ENCODE results near the gene FGF14.

FGF14 gene

DNA sequence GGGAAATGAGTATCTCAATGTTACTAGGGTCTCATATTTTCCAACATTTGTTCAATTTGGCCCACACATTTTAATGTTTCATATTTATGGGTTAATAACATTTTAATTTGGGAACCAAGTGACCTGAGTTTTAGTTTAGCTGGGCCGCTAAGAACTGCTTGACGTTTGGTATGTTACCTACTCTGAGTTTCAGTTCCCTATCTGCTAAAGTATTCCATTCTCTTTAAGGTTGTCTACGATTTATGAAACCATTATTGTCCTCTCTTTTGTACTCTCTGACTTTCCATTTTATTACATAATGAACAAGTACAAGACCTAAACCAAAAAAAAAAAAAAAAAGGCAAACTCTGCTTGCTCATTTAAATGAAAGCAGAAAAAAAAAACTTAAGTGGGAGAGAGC lies 89.9 kb downstream of the FGF14 start:
- no peak for DNase-seq (ENCODE audit: low read depth in 1 of 2, low spot score in 1 of 2)

DNA sequence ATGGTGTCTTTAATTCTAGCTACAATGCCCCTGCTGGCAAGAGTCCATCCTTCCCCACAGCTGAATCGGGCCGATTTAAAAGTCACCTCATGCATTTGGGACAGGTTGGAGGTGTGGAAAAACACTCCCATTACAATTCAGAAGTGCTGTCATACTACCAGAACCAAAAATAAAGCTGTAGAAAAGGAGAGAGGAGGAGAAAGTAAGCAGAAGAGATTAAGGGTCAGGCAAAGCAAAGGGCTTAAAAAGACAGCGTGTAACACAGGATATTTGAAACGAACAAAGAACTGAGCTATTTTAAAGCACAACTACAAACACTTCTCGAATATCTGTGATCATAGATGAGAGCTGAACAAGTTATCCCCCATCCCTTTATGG lies 90.4 kb downstream of the FGF14 start:
- no peak for DNase-seq (ENCODE audit: low read depth in 1 of 2, low spot score in 1 of 2)

DNA sequence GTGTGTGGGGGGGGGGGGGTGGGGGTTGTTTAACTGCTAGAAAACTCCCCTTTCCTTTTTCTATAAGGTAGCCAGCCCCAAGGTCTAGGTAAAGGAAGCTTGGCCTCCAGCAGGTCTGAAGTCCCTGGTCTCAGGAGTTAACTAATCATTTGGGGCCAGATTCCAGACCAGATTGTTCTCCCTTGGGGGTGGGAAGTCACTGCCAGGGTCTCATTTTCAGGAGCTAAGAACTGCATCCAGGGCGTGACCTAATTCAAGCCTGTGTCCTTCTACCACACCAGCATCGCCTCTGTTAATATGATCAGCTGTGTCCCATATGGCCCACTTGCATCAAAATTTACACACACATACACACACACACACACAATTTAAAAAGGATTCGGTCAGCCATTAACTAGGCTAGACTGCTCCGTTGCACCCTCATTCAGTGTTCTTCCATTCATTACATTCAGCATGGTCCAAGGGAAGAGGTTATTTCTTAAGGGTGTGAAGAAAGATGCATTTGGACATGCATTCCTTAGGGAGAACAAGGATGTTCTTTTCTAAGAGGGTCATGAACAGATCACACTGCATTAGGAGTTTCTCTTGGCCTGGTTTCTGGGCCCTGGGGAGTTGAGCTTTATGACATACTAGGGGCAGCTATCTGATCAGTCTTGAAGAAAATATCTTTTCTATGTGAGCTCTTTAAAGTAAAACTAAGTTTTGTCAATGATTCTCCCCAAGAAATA lies 91.0 kb downstream of the FGF14 start:
- DNase-seq (ENCODE audit: low read depth in 1 of 2, low spot score in 1 of 2), result no peak

DNA sequence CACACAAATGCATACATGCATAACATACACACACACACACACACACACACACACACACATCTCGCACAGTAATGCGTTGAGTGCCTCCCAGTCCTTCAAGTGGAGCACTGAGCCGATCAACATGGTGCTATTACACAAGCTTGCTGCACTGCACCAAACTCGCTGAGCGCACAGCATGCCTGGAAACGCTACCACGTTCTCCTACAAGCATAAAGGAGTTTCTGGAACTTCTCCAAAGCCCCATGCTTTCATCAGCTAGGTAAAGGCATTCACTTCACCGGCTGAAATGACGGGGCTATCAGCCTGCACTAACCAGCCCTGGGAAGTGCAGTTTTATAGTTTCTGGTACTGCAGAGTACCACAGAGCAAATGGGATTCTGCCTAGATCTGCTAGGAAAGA lies 92.7 kb downstream of the FGF14 start:
- no peak for DNase-seq (ENCODE audit: low read depth in 1 of 2, low spot score in 1 of 2)

DNA sequence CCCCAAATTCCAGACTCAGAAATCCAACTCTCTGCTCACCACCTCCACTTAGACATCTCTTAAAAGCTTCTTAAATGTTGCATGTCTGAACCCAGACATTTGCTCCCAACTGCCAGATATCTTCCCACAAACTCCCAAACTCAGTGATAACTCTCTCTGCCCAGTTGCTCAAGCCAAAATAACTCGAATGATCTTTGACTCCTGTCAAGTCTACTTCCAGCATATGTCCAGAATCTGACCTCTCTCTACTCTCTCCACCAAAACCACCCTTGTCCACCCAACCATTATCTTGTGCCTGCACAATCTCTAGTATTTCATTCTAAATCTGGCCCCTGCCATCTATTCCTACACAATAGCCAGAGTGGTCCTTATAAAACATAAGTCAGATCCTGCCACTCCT lies 99.3 kb downstream of the FGF14 start:
- DNase-seq (ENCODE audit: low read depth in 1 of 2, low spot score in 1 of 2), result no peak

DNA sequence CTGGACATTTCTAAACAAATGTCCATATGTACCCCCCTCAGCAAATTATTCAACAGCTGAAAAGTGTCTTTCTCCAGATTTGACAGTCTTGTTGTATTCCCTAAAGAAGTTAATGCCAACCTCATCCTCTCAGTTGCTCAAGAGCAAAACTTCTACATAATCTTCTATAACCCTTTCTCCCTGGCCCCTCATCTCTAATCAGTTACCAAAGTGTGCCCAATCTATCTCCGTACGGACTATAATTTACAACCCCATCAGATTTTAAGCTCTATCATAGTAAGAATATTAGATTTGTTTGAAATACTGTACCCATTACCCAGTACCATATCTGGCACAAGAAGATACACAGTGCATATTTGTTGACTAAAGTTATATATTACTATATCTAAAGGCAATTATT lies 101.5 kb downstream of the FGF14 start:
- DNase-seq (ENCODE audit: low read depth in 1 of 2, low spot score in 1 of 2), result no peak

DNA sequence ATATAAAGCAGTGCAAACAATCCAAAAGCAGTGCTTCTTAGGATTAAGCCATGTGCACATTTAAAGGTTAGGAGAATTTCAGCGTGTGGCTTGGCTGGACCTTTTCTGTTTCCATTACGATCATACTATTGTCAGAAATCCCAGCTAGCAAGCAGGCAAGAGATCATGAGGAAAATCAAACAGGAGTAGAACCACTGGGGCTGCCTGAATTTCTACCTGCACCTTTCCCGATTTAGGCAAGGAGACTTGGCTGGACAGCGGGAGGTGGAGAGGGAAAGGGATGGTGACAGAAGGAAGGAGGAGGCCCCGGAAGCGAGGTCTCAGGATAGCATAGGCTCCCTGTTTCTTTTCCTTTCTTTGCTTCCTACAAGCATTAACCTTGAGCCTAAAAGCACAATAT lies 102.5 kb downstream of the FGF14 start:
- DNase-seq (ENCODE audit: low read depth in 1 of 2, low spot score in 1 of 2), result no peak

DNA sequence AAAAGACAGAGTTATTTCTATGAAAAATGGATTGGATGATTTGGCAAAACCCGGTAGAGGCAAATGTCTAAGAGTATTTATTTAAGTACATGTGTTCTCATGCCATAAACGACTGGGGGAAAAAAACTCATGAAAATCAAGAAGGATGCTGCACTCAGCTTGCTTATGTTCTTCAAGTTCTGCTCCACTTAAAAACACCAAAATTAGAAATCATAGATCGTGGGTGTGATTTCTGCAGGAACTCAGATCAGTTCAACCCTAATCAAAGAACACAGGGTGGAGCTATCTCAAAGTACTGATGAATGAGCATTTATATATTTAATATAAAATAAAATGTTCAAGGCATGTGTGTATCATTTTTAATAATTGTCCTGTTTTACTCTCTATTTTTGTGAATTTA lies 103.8 kb downstream of the FGF14 start:
- DNase-seq (ENCODE audit: low read depth in 1 of 2, low spot score in 1 of 2), result no peak

DNA sequence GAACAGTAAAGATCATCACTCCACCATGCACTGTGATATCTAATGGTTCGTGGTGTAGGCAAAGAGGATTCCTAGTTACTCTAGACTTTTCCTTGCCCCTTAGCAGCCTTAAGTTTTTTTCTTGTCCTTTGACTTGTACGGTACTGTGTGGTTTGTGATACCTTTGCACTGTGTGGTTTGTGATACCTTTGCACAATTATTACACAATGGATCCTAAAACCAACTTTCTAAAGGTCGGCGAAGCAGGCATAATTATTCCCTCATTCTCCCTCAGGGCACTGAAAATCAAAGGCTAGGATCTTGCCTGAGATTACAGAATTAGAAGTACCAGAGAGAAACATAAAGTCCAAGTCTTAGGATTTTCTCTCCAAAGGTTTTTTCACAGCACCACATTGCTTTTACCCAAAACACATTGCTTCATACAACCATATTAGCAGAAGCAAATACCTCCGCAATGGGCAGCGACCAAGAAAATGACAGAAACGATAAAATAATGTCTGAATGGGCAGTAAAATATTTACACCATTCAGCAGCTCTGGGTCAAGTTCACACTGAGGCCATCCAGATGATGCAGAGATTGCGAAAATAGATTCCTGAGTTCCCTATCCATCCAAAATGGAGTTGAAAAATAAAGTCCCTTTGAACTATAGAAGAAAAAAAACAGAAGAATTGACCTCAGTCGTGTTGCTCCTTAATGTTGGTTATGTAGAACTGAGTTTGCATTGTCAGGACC lies 106.4 kb downstream of the FGF14 start:
- DNase-seq (ENCODE audit: low read depth in 1 of 2, low spot score in 1 of 2), result no peak

DNA sequence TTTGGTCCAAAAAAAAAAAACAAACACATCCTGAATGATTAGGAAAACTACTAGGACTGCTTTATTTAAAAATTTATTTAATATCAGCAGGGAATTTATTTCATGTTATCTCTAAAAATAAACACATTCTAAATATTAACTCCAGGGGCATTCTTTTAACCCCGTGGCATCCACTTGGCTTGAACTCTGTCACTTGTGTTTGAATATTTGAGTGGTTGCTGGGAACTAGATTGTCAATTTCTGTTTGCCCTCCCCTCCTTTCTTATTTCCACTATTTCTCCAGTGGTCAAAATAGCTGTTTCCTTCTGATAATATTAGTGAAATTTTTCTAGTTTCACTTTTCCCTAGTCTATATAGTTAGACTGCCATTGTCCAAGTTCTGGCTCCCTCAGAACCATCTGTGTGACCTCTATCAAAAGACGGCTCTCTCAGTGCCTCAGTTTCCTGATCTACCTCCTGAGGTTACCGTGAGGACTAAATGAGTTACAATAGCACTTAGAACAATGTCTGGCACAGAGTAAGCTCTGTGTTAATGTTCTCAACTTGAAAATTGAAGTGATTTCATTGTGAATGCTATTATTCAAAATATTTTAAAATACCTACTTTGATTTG lies 107.3 kb downstream of the FGF14 start:
- DNase-seq (ENCODE audit: low read depth in 1 of 2, low spot score in 1 of 2), result no peak

DNA sequence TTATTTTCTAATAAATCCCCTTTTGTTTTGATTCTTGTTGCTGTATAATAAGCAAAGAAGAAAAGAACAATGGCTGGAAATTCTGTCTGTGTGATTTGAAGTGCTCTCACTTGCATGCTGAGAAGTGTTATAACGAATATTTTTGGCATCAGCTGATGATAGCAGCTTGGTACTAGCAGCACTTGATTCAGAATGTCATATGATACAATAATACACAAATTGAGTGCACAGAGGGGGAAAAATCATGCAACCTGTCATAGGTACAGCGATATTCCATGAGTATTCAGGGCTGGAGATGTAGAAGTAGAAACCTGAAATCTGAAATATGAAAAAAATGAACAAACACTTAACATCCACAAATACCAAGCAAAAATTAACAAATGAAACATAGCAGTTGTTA lies 108.1 kb downstream of the FGF14 start:
- no peak for DNase-seq (ENCODE audit: low read depth in 1 of 2, low spot score in 1 of 2)

DNA sequence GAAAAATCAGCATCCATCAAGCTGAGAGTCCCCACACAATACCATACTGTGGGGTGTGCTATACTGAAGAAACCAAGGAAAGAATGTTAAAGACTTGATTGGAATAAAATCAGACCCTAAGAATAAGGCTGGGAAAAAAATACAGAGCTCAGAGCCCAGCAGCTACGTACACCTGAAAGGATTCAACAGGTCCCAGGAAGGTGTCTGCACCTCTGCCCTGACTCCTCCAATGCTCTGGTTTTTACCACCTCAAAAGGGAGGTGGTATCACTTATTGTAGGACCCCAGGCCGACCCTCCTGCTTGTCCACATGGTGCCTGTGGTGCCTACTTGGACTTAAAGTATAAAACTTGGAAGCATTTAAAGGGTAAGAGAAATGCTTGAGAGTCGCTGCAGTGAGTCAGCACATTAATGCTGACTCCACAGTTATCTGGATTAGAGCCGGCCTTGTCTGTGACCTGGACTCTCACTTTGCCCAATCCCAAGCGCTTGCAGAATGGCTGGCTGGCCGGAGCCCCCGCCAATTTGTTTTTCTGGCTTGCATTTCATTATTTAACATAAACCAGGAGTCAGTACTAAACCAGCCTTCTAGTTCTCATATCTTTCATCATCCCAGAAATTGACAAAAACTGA lies 110.1 kb downstream of the FGF14 start:
- no peak for DNase-seq (ENCODE audit: low read depth in 1 of 2, low spot score in 1 of 2)

DNA sequence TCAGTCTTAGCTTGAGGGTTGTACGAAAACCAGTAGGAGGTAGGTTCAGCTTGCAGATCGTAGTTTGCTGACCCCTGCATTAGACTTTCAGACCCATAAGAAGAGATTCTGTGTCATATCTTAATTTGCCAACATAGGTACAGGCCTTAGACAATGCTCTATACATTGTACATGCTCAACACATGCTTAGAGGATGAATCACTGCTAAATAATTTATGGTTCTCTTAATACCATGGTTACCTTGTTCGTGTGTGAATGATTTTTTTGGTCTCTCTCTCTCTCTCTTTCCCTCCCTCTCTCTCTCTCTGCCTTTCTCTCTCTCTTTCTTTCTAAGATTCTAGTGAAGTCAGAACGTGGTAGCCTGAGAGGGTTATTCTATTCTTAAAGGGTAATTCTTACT lies 112.2 kb downstream of the FGF14 start:
- DNase-seq (ENCODE audit: low read depth in 1 of 2, low spot score in 1 of 2), result no peak

DNA sequence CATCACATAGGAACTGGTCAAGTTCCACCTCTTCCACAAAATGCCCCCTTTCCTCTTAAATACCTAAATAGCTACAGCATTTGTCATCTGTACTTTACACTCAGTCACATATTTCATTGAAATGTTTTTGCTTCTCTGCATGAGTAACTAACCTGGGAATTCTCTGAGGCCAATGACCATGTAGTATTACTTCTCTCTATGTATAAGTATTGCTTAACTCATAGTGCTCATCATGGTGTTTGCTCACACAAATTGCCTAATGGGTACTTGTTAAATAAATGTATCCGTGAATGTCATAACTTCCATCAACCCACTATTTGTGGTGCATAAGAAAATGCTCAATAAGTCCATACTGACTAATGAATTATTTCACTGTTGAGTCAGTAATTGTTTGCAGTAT lies 115.5 kb downstream of the FGF14 start:
- DNase-seq (ENCODE audit: low read depth in 1 of 2, low spot score in 1 of 2), result no peak

DNA sequence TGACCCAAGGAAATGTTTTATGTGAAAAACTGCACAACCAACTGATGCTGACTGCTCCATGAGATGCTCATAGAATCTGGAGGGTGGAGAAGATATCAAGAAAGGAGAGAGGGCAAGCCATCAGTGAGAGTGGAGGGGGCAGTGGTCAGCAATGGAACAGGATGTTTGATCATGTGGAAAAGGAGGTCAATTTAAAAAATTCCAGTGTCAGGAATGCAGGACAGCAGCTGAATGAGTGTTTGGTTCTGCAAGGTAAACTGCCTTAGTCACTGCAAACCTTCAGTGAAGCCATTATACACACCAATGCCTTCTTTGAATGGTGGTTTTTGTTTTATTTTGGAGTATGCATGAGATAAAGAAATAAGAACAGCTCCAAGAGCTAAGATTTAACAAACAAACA lies 121.5 kb downstream of the FGF14 start:
- DNase-seq (ENCODE audit: low read depth in 1 of 2, low spot score in 1 of 2), result no peak

DNA sequence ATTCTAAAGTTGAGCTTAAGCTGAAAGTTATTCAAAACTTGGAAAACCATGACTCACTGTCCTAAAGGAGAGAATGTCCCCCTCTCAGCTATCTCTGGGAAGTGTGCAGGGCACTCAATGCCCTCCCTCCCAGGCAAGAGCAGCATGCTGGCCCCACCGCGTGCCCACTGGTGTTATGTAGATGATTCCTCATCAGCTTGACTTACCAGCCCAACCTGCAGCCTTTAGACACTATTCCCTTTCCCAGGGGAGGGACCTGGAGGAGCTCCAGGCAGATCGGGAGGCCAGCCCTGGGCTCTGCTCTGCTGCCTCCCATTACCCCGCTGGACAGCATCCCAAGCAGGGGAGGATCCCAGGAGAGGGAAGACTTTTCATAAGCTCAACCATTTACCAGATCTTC lies 124.6 kb downstream of the FGF14 start:
- no peak for DNase-seq (ENCODE audit: low read depth in 1 of 2, low spot score in 1 of 2)

DNA sequence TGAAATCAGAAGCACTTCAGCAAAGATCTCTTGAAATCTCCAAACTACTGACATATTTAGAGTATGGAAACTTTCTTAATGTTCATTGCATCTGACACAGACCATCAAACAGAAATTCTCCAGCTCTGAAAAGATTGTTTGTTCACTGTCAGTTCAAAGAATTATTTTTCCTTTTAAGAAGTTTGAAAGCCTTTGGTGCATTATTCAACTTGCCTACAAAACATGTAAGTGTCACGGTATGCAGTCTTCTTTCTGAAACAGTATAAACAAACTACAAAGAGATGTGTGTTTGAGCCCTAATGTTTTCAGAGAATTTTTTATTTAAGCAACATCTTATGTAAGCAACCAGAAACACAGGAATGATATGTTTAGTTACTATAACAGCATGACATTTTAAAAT lies 125.4 kb downstream of the FGF14 start:
- DNase-seq (ENCODE audit: low read depth in 1 of 2, low spot score in 1 of 2), result no peak

DNA sequence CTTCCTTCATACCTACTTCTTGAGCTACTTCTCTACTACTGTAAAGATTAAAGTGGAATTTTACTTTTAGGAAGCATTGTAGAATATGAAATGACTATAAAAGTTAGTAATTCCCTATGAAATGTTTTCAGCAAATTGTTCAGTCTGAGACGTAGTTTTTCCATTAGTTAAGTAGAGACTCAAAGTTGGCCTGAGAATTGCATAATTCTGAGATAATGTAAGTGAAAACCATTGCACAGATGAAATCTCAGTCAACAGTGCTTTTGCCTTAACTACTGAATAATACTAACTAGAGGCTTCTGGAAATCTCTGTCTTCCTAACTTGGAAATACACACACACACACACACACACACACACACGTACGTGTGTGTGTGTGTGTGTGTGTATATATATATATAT lies 125.9 kb downstream of the FGF14 start:
- no peak for DNase-seq (ENCODE audit: low read depth in 1 of 2, low spot score in 1 of 2)

DNA sequence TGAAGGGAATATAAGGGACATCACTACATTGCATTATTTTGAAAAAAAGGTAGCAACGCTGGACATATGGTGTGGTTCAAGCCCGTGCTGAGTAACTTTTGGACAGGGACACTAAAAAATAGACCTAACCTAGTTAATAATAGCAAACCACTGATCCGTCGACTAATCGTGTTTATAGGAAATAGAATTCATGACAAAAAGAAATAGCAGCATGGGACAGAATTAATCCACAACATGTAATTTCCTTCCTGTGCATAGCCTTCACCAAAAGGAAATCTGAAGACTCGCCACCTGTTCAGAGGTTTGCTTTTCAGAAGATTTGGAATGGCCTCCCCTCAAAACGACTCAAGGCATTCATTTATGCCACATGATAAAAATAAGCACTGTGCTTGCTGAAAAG lies 128.7 kb downstream of the FGF14 start:
- DNase-seq (ENCODE audit: low read depth in 1 of 2, low spot score in 1 of 2), result no peak

DNA sequence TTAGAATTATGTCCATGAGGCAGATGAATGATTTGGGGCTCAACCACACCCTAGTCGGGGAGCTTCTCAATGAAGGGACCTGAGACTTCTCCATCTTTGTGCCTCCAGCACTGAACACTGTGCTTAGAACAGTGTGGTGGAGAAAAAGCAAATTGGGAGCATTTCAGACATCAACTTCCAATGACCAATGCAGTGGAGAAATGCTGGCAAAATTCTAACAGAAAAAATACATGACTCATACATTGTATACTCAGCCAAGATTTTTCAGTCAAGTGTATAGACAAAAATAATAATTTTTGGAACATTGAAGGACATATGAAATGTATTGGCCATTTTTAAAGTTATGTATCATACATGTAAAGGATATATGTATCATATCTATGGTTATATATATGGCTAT lies 134.7 kb downstream of the FGF14 start:
- no peak for DNase-seq (ENCODE audit: low read depth in 1 of 2, low spot score in 1 of 2)

DNA sequence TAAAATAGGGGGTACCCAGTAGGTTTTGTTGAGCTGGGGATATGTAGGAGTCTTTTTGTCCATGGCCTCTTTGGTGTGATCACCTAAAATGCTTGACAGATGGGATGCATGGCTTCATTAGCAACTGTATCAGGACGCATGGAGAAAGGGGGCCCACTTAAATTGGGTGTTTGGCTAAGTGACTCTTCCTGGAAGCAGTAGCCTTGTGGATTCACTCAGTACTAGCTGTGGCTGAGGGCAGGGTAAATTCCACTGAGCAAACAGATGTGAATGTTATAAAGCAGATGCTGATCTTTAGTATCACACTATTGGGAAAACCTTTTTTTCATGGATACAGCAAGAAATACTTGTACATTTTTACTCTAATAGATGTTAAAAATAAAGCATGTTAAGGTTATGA lies 140.0 kb downstream of the FGF14 start:
- DNase-seq (ENCODE audit: low read depth in 1 of 2, low spot score in 1 of 2), result no peak

DNA sequence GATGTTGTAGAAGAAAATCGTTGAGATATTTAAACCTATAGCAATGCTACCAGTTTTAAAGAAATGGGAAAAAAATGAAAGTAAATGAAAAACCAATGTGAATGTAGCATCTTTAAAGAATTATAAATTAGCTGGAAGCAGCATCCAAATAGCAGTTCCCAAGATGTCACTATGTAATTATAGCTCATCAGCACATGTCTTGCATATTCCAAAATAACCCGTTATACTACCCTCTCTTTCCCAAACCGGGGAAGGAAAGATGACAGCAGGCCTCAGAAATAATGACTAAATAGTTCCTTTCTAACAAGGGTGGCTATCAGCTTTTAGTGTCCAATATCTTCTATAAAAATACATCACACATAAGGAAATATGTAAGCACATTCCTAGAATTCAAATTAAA lies 140.5 kb downstream of the FGF14 start:
- no peak for DNase-seq (ENCODE audit: low read depth in 1 of 2, low spot score in 1 of 2)

All from stimulated activated CD4-positive, alpha-beta T cell treated with anti-CD3 and anti-CD28 coated beads, Interleukin-15, amount 100 ng/mL, for 1 hour (primary cell).